Measurements from ENCODE around the gene CACNB4.
A peak's percentile ranks its signal among the peaks of the same experiment; 100 is the strongest.

Gene CACNB4

DNA sequence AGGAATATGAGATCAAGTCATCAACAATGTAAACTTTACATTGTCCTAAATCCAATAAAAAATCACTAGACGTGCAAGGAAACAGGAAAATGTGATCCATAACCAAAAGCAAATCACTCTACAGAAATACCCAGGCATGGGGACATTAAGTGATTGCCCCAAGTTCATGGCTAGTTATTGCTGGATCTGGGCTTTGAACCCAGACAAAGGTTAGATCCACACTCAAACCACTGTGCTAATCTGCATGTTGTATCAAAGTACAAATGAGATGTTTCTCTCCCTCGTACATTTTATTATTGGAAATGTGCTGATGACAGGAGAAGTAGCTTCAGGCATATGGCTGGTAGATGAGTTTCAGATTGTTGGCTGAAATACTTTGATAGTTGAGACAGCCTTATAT is 267.9 kb downstream of the CACNB4 start:
- no peak for DNase-seq (ENCODE audit: low read depth in 1 of 2, low spot score in 1 of 2)
- no peak for TF ChIP-seq JUND (IDR thresholded peaks at IDR 0.05; ENCODE audit: low read depth)
- in situ Hi-C loops (cut with HindIII; ENCODE audit: low pct_unique_long_range_greater_than_20kb, low sequenced_read_pairs): no loop called here

DNA sequence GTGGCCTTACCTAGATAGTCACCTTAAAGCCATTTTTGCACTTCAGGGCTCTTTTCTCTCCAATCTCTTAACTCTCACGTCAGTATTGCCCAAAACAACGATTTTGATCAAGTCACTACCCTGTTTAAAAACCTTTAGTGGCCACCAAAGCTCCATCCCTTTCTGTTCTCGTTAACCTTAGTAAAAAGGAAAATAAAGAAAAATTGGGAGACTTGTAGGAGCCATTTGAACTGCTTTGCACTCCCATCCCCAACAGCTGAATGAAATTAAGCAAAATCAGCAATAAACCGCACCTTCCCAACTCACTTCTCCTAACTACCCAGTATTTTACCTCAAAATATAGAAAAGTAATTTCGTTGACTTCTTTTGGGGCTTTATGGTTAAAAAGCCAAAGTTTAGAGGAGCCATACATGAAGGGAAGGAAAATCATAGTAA is 269.9 kb downstream of the CACNB4 start:
- TF ChIP-seq JUND (IDR thresholded peaks at IDR 0.05; ENCODE audit: low read depth): no peak
- in situ Hi-C loops (cut with HindIII; ENCODE audit: low pct_unique_long_range_greater_than_20kb, low sequenced_read_pairs): no loop called here
- DNase-seq (ENCODE audit: low read depth in 1 of 2, low spot score in 1 of 2): no peak

DNA sequence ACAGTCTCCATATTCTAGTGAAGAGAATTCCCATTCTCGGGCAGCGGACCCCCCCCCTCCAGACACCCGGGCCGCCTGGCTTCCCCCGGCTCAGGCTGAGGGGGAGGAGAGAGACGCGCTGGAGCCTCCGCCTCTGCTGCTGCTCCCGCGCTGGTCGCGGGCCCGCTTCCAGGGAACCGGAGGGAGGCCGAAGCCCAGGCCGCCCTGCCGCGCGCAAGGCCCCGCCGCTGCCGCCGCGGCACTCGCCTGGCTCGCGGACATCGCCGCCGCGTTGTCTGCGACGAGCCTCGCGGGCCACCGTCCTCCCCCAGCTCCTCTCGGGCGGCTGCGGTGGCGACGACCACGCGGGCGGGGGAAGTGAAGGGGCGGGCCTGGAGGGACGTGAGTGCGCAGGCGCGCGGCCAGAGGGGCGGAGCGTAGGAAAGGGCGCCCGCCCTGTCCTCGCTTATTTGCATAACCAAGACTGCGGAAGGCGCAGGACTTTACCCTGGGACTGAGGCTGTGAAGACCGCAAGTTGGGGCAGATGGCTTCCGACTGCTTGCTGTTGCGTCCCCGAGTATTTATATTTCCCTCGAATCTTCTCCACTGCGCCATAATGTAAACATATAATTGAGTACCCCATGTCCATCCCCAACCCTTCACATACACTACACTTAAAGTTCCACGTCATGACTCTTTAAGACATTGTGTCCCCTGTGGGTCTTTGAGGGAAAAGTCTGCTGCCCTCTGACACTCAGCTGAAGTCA is 270.5 kb downstream of the CACNB4 start, which contains the start of gene ARL5A:
Gene ARL5A, minus strand, starts transcription at position 279 of the 747 bp plus-strand sequence. Its CDS starts 245 bp downstream, at position 34.
- in situ Hi-C loops (cut with HindIII; ENCODE audit: low pct_unique_long_range_greater_than_20kb, low sequenced_read_pairs): no loop called here
- DNase-seq (ENCODE audit: low read depth in 1 of 2, low spot score in 1 of 2): peak; percentile 61 to 94
- no peak for TF ChIP-seq JUND (IDR thresholded peaks at IDR 0.05; ENCODE audit: low read depth)

DNA sequence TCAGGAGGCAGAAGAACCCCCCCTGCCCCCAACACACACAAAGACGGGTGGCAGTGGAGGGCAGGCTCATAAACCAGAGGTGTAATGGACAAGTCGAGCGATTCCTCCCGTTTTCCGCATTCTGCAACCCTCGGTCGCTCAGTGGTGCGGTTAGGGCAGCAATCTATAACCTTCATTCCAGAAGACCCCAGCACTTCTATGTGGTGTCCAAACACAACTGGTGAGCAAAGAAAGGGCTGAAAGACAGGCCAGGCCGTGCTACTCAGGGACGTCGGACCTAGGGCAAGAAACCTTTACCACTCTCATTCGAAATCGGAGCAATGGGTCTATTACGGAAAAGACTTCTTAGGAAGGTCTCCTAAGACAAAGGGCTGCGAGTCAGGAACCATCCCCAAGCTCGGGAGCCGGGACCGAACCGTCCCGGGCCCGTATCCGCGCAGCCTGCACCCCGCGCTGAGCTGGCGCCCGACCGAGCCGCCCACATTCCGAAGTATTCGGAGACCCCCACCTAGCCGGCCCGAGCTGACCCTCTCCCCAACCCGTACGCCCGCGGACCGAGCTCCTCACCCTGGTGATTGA is 271.2 kb downstream of the CACNB4 start:
- DNase-seq (ENCODE audit: low read depth in 1 of 2, low spot score in 1 of 2): no peak
- in situ Hi-C loops (cut with HindIII; ENCODE audit: low pct_unique_long_range_greater_than_20kb, low sequenced_read_pairs): no loop called here
- TF ChIP-seq JUND (IDR thresholded peaks at IDR 0.05; ENCODE audit: low read depth): no peak

DNA sequence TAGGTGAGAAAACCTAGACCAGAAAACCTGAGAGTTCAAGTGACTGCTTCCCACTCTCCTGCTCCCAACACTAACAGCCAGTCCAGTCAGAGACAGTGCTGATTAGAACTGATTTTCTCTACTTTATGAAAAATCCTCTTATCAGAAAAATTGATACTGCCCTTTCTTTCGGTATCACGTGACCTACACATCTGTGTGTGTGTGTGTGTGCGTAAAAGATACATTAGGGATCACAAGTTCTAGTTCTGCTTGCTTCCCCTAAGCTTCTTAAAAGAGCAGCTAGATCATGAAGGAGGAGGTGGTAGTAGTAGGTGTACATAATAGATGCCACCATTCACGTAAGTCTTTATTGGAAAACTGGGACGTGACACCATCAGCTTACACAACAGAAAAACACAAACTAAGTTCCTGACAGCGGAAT is 272.1 kb downstream of the CACNB4 start:
- no peak for DNase-seq (ENCODE audit: low read depth in 1 of 2, low spot score in 1 of 2)
- no peak for TF ChIP-seq JUND (IDR thresholded peaks at IDR 0.05; ENCODE audit: low read depth)
- in situ Hi-C loops (cut with HindIII; ENCODE audit: low pct_unique_long_range_greater_than_20kb, low sequenced_read_pairs): no loop called here

DNA sequence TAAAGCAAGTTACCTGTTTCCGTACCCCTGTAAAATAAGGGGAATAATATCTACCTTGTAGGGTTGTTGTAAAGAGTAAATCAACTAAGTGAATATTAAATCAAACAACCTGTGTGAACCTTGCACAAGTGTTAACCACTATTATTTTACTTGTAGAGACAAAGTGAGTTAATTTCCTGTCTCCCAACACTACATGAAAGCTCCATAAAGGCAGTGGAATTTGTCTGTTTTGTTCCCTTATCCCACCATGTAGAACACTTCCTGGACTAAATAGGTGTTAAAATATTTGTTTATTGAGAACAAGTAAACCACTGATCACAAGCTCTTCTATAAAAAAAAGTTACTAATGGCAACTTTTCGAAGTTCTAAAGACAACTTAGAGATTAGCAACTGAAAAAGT is 274.0 kb downstream of the CACNB4 start:
- no peak for TF ChIP-seq JUND (IDR thresholded peaks at IDR 0.05; ENCODE audit: low read depth)
- DNase-seq (ENCODE audit: low read depth in 1 of 2, low spot score in 1 of 2): no peak
- in situ Hi-C loops (cut with HindIII; ENCODE audit: low pct_unique_long_range_greater_than_20kb, low sequenced_read_pairs): no loop called here

DNA sequence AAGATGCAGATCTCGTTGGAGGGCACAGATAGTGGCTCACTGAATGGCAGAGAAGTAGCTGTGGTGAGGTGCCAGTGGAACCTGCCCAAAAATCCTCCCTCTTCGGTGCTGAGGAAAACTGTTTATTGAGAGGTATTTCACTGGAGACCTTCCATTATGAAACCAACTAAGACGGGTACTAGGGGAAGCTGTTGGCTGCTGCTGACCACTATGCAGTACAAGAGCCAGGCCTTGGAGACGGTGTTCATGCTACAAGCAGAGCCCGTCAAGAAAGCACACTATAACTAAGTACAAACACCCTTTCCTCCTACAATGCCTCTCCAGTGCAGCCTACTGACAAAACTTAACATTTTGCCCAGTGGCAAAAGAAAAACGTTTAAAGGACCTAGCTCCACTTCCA is 275.2 kb downstream of the CACNB4 start:
- TF ChIP-seq JUND (IDR thresholded peaks at IDR 0.05; ENCODE audit: low read depth): no peak
- no peak for DNase-seq (ENCODE audit: low read depth in 1 of 2, low spot score in 1 of 2)
- in situ Hi-C loops (cut with HindIII; ENCODE audit: low pct_unique_long_range_greater_than_20kb, low sequenced_read_pairs): no loop called here

DNA sequence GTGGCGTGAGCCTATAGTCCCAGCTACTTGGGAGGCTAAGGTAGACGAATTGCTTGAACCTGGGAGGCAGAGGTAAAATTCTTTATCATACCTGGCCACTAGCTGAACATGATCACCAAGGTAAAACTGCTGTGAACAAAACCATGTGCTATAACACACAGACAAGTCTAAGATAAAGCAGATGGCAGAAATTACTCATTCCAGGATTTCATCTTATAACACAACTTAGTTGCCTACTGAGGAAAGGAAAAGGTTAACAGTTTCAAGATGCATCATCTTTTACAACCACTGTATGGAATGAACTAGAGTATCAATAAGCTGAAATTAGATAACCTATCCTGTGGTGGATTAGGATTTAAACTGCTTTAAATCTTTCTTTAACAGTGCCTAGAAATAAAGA is 278.9 kb downstream of the CACNB4 start:
- in situ Hi-C loops (cut with HindIII; ENCODE audit: low pct_unique_long_range_greater_than_20kb, low sequenced_read_pairs): no loop called here
- DNase-seq (ENCODE audit: low read depth in 1 of 2, low spot score in 1 of 2): no peak
- no peak for TF ChIP-seq JUND (IDR thresholded peaks at IDR 0.05; ENCODE audit: low read depth)

DNA sequence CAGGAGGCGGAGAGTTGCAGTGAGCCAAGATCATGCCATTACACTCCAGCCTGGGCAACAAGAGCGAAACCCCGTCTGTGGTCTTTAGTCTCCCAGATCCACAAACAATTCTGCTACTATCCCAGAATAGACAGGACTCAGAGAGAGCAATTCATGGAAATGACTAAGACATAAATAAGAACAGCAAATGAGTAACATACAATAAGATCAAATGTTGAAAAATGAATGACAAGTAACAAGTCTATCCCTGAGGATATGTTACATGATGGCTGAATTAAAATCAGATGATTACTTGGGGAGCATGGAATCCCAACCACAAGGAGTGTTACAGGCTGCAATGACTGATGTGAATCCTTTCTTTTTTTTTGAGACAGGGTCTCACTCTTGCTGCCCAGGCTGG is 280.9 kb downstream of the CACNB4 start:
- no peak for DNase-seq (ENCODE audit: low read depth in 1 of 2, low spot score in 1 of 2)
- TF ChIP-seq JUND (IDR thresholded peaks at IDR 0.05; ENCODE audit: low read depth): no peak
- in situ Hi-C loops (cut with HindIII; ENCODE audit: low pct_unique_long_range_greater_than_20kb, low sequenced_read_pairs): no loop called here

DNA sequence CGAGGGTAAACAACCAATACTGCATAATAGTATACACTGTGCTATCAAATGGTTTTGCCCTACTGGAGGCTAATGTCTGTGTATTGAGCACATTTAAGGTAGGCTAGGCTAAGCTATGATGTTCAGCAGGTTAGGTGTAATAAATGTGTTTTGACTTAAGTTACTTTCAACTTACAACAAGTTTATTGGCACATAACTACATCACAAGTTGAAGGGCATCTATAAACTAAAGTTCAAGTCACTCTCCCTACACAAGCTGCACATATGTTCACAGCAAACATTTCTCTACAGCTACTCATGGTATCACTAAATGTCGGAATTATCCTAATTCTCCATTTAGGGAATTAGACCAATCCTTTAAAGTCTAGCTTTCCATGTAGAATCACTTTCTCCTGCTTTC is 282.0 kb downstream of the CACNB4 start:
- in situ Hi-C loops (cut with HindIII; ENCODE audit: low pct_unique_long_range_greater_than_20kb, low sequenced_read_pairs): no loop called here
- TF ChIP-seq JUND (IDR thresholded peaks at IDR 0.05; ENCODE audit: low read depth): no peak
- DNase-seq (ENCODE audit: low read depth in 1 of 2, low spot score in 1 of 2): no peak

DNA sequence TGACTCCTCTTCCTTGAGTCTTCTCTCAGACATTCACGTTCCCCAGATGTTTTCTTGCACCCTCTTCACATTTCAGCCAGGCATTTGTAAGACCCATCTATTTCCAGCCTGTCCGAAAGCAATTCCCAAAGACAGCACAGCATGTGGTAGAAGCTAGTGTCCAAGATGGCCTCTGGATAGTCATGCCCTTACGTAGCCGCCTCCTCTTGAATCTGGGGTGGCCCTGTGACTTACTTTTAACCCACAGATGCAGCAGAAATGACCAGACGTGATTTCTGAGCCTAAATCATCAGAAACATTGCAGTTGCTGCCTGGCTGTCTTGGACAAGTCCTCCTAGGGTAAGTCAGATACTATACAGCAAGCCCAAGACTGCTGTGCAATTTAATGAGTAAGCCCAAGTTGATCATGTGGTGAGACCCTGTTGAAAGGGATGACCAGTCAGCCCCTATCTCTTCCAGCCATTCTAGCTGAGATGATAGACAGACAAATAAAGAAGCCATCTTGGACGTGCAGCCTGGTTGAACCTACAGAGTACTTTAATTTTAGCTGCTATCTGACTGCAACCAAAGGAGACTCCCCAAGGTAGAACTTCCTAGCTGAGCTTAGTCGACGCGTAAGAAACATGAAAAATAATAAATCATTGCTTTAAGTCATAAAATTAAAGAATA is 282.9 kb downstream of the CACNB4 start:
- in situ Hi-C loops (cut with HindIII; ENCODE audit: low pct_unique_long_range_greater_than_20kb, low sequenced_read_pairs): no loop called here
- no peak for TF ChIP-seq JUND (IDR thresholded peaks at IDR 0.05; ENCODE audit: low read depth)
- DNase-seq (ENCODE audit: low read depth in 1 of 2, low spot score in 1 of 2): no peak

DNA sequence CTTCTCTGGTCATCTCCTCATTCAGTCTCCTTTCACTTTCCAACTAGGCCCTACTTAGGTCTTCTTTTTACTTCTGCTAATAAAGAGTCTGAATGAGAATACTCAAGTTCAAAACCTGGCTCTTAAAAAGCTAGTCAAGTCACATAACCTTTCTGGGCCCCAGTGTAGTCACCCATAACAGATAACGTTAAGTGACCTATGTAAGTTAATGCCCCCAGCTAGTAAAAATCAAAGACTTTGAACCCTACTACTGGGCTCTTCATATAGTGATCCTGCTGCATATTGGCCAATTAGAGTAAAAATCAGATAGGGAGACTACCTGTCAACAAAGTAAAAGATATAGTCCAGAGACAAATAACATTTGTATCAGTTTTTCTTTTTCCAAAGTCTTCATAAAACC is 288.4 kb downstream of the CACNB4 start:
- DNase-seq (ENCODE audit: low read depth in 1 of 2, low spot score in 1 of 2): no peak
- TF ChIP-seq JUND (IDR thresholded peaks at IDR 0.05; ENCODE audit: low read depth): no peak
- in situ Hi-C loops (cut with HindIII; ENCODE audit: low pct_unique_long_range_greater_than_20kb, low sequenced_read_pairs): no loop called here

DNA sequence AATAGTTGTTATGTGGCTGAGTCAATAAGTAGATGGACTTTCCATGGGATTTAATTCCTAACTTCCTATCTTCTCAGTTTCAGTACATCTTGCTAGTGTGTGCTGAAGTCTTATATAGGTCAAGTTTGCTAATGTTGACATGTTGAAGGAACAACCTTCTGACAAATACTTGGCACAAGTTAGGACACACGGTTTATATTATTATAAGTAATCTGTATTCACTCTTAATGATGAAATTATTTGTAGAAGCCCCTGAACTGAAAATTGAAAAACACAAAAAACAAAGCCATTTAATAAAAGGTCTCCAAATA is 289.8 kb downstream of the CACNB4 start:
- TF ChIP-seq JUND (IDR thresholded peaks at IDR 0.05; ENCODE audit: low read depth): no peak

More for the DNA sequence above, 289.8 kb downstream of the CACNB4 start:
- DNase-seq (ENCODE audit: low read depth in 1 of 2, low spot score in 1 of 2): no peak
- in situ Hi-C loops (cut with HindIII; ENCODE audit: low pct_unique_long_range_greater_than_20kb, low sequenced_read_pairs): no loop called here

Measured in T47D (cell line).